Measurements from ENCODE around the gene EFNA1. TPM values are rescaled to one million over a fixed set of nuclear protein-coding genes. Genes with fewer than 3 reads are reported as not detected.

EFNA1 gene
- total RNA-seq, 1 experiment from 2014 or later: 35.7 TPM

DNA sequence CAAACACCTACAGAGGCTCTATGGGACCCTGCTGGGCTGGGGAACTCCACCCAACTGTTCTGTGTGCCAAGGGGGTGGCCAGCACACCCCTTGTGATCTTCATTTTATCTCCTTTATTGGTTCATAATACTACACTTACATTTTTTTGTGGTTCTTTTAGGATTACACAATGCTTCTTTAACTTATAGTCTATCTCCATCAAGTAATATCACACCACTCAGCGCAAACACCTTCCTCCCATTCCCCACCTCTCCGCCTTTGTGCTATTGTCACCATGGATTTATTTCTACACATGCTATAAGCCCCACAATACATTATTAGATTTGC, 33.1 kb upstream of the EFNA1 start:
- Histone ChIP-seq H3K27me3 (ENCODE audit: insufficient read depth, low read depth) (no peaks in the 10 kb centered on the region), H3K9me3 (ENCODE audit: insufficient read depth, low read depth) (no peaks in the 10 kb centered on the region), H4K20me1 (ENCODE audit: insufficient read depth) (no peaks in the 10 kb centered on the region), H3K4me1 (replicated peaks; ENCODE audit: insufficient read depth) (0 out of 2 replicates have a peak, but pooled peaks cover 4% of the 10 kb centered on the region), H3K36me3 (ENCODE audit: low read depth) (no peaks in the 10 kb centered on the region), H3K27ac (no peak overlapping the region), H3K4me3 (no peak overlapping the region), H3K4me2 (no peak overlapping the region), H2AFZ (no peak overlapping the region), H3K79me2 (ENCODE audit: low read depth) (no peaks in the 10 kb centered on the region), H3K9me2 (ENCODE audit: insufficient read depth) (no peaks in the 10 kb centered on the region), H3F3A (ENCODE audit: insufficient read depth, low read depth) (peaks cover 8% of the 10 kb centered on the region; the same call in 1 of the 2 replicates)
- no TSS peak for BruUV-seq (replicated peaks)
- no peak for DNase-seq
- TF ChIP-seq EZH2 (IDR thresholded peaks at IDR 0.05; ENCODE audit: low read depth): no peak
- TF ChIP-seq, protein P1, sequence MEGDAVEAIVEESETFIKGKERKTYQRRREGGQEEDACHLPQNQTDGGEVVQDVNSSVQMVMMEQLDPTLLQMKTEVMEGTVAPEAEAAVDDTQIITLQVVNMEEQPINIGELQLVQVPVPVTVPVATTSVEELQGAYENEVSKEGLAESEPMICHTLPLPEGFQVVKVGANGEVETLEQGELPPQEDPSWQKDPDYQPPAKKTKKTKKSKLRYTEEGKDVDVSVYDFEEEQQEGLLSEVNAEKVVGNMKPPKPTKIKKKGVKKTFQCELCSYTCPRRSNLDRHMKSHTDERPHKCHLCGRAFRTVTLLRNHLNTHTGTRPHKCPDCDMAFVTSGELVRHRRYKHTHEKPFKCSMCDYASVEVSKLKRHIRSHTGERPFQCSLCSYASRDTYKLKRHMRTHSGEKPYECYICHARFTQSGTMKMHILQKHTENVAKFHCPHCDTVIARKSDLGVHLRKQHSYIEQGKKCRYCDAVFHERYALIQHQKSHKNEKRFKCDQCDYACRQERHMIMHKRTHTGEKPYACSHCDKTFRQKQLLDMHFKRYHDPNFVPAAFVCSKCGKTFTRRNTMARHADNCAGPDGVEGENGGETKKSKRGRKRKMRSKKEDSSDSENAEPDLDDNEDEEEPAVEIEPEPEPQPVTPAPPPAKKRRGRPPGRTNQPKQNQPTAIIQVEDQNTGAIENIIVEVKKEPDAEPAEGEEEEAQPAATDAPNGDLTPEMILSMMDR (conservative IDR thresholded peaks at IDR 0.05): no peak; the same call in 1 of the 2 replicates
- POLR2A ChIA-PET (ENCODE audit: unreplicated experiment): no interaction called here
- CTCF ChIA-PET: no interaction called here
- intact Hi-C loops (cut with micrococcal nuclease; ENCODE audit: unreplicated experiment): loop anchor here (2.0 kb wide), 1 partner anchor 34 kb away; no protein-coding TSS in a partner anchor

DNA sequence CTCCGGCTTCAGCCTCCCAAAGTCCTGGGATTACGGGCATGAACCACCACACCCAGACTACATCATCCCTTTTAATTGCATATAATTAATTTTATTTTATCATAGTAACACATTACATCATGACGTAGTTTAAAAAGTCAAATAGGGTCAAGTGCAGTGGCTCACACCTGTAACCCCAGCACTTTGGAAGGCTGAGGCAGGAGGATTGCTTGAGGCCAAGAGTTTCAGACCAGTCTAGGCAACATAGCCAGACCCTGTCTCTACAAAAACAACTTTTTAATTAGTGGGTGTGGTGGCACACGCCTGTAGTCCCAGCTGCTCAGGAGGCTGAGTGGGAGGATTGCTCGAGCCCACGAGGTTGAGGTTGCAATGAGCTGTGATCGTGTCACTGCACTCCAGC, 28.3 kb upstream of the EFNA1 start:
- intact Hi-C loops (cut with micrococcal nuclease; ENCODE audit: unreplicated experiment): no loop called here
- no TSS peak for BruUV-seq (replicated peaks)
- no peaks in the 10 kb centered on the region for H3K4me1 ChIP-seq (replicated peaks; ENCODE audit: insufficient read depth)
- no peak for DNase-seq
- TF ChIP-seq EZH2 (IDR thresholded peaks at IDR 0.05; ENCODE audit: low read depth): no peak
- TF ChIP-seq, protein P1 (conservative IDR thresholded peaks at IDR 0.05): no peak
- H3F3A ChIP-seq (ENCODE audit: insufficient read depth, low read depth): 0 out of 2 replicates have a peak, but pooled peaks cover 4% of the 10 kb centered on the region
- H3K9me3 ChIP-seq (ENCODE audit: insufficient read depth, low read depth): no peaks in the 10 kb centered on the region
- no peaks in the 10 kb centered on the region for H3K36me3 ChIP-seq (ENCODE audit: low read depth)
- H3K4me3 ChIP-seq: no peak overlapping the region
- POLR2A ChIA-PET (ENCODE audit: unreplicated experiment): interaction anchor here (0.7 kb wide), 1 partner anchor 26 kb away, joined by 5 read pairs; no protein-coding TSS in a partner anchor
- no peak overlapping the region for H3K27ac ChIP-seq
- no peak overlapping the region for H3K4me2 ChIP-seq
- CTCF ChIA-PET: interaction anchor here (0.7 kb wide), 1 partner anchor 43 kb away, joined by 15 read pairs; no protein-coding TSS in a partner anchor
- no peaks in the 10 kb centered on the region for H3K9me2 ChIP-seq (ENCODE audit: insufficient read depth)
- H3K79me2 ChIP-seq (ENCODE audit: low read depth): no peaks in the 10 kb centered on the region
- H3K27me3 ChIP-seq (ENCODE audit: insufficient read depth, low read depth): no peaks in the 10 kb centered on the region
- no peak overlapping the region for H2AFZ ChIP-seq
- no peaks in the 10 kb centered on the region for H4K20me1 ChIP-seq (ENCODE audit: insufficient read depth)

DNA sequence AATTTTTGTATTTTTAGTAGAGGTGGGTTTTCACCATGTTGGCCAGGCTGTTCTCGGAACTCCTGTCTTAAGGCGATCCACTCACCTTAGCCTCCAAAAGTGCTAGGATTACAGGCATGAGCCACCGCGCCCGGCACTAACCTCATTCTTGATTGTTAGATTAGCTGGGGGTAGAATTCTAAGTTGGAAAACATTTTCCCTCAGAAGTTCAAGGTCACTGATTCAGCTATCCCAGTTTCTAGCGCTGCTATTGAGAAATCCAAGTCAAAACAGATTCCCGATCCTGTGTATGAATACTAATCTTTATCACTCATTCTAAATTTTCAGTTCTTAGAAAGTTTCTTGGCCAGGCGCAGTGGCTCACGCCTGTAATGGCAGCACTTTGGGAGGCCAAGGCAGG, 24.4 kb upstream of the EFNA1 start:
- H3K4me3 ChIP-seq: no peak overlapping the region
- H3K79me2 ChIP-seq (ENCODE audit: low read depth): no peaks in the 10 kb centered on the region
- no peak overlapping the region for H3K27ac ChIP-seq
- H3K4me2 ChIP-seq: no peak overlapping the region
- TF ChIP-seq, protein P1 (conservative IDR thresholded peaks at IDR 0.05): no peak
- no peak for TF ChIP-seq EZH2 (IDR thresholded peaks at IDR 0.05; ENCODE audit: low read depth)
- no peaks in the 10 kb centered on the region for H3K4me1 ChIP-seq (replicated peaks; ENCODE audit: insufficient read depth)
- 0 out of 2 replicates have a peak, but pooled peaks cover 7% of the 10 kb centered on the region for H3F3A ChIP-seq (ENCODE audit: insufficient read depth, low read depth)
- POLR2A ChIA-PET (ENCODE audit: unreplicated experiment): no interaction called here
- CTCF ChIA-PET: no interaction called here
- no peaks in the 10 kb centered on the region; the same call in 1 of the 2 replicates for H4K20me1 ChIP-seq (ENCODE audit: insufficient read depth)
- DNase-seq: no peak
- intact Hi-C loops (cut with micrococcal nuclease; ENCODE audit: unreplicated experiment): no loop called here
- H3K9me2 ChIP-seq (ENCODE audit: insufficient read depth): no peaks in the 10 kb centered on the region
- H2AFZ ChIP-seq: no peak overlapping the region
- H3K36me3 ChIP-seq (ENCODE audit: low read depth): no peaks in the 10 kb centered on the region
- no peaks in the 10 kb centered on the region for H3K9me3 ChIP-seq (ENCODE audit: insufficient read depth, low read depth)
- no peaks in the 10 kb centered on the region for H3K27me3 ChIP-seq (ENCODE audit: insufficient read depth, low read depth)
- no TSS peak for BruUV-seq (replicated peaks)

Measured in PC-9 (cell line).